GM10266 (cell line): ENCODE measurements around the gene MMAA.
"Not testable (repeated sequence)": the region's sequence is repeated elsewhere in the genome, so short reads cannot be mapped to it uniquely, and the experiment has no call there.

Experiments used
- DNase-seq: peaks from one replicate; pipeline ENCODE4 v3.0.0; 2012; ENCODE audit errors: extremely low spot score
- TF ChIP-seq, protein P1 (sequence below): IDR thresholded peaks from 2 replicates; pipeline ENCODE4 v1.5.1; 2012; ENCODE audit warnings: mild to moderate bottlenecking, low read depth; ENCODE audit not compliant: control insufficient read depth, insufficient read depth; ENCODE audit errors: missing control alignments

The MMAA gene

DNA sequence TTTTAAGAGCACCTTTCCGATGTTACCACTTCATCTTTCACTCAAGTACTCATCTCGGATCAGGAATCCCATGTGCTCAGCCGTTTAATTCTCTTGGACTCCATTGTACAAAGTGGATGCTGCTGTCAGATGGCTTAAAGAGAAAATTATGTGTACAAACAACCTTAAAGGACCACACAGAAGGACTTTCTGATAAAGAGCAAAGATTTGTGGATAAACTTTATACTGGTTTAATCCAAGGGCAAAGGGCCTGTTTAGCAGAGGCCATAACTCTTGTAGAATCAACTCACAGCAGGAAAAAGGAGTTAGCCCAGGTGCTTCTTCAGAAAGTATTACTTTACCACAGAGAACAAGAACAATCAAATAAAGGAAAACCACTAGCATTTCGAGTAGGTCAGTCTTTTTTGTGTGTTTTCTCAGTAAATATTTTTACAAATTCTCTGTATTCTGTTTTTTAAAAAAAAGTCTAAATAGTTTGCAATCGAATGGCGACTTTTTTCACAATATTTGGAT is 20.1 kb downstream of the MMAA start:
- TF ChIP-seq, protein P1, sequence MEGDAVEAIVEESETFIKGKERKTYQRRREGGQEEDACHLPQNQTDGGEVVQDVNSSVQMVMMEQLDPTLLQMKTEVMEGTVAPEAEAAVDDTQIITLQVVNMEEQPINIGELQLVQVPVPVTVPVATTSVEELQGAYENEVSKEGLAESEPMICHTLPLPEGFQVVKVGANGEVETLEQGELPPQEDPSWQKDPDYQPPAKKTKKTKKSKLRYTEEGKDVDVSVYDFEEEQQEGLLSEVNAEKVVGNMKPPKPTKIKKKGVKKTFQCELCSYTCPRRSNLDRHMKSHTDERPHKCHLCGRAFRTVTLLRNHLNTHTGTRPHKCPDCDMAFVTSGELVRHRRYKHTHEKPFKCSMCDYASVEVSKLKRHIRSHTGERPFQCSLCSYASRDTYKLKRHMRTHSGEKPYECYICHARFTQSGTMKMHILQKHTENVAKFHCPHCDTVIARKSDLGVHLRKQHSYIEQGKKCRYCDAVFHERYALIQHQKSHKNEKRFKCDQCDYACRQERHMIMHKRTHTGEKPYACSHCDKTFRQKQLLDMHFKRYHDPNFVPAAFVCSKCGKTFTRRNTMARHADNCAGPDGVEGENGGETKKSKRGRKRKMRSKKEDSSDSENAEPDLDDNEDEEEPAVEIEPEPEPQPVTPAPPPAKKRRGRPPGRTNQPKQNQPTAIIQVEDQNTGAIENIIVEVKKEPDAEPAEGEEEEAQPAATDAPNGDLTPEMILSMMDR: no peak
- DNase-seq: no peak

DNA sequence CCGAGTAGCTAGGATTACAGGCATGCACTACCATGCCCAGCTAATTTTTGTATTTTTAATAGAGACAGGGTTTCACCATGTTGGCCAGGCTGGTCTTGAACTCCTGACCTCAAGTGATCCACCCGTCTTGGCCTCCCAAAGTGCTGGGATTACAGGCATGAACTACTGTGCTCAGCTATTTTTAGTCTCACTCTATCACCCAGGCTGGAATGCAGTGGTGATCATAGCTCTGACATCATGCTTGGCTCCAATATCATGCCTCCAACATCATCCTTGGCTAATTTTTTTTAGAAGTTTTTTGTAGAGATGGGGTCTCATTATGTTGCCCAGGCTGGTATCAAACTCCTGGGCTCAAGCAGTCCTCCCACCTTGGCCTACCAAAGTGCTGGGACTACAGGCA is 21.1 kb downstream of the MMAA start:
- not testable (repeated sequence) for DNase-seq

DNA sequence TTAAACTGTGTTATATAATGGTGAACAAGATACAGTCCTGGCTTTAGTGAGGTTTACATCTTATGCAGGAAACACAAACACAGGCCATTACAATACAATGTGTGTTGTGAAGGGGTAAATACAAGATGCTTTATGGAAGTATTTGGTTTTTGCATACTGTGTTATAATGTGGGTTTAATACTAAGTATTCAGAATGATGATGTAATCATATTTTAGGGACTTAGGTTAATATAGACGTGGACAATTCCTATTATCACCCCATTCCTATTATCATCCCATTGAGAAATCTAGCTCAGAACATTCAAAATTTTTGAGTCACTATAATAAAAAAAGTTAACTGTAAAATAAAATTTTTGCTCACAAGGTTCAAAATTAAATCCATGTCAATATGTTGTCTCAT is 24.1 kb downstream of the MMAA start:
- DNase-seq: no peak
- TF ChIP-seq, protein P1: no peak

DNA sequence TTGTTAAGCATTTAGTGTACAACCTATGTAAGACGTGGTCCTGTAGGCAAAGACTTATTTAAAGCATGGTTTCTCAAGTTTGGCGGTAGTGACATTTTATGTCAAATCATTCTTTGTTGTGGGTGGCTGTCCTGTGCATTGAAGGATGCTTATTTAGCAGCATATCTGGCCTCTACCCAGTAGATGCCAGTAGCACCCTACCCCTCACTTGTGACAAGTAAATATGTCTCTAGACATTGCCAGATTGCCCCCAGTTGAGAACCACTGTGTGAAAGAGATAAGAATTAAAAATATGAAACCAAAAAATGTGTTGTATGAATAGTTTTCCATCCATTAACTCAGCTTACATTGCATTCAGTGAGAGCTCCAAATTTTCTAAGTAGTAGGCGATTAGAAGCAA is 25.5 kb downstream of the MMAA start:
- DNase-seq: no peak
- TF ChIP-seq, protein P1: no peak

DNA sequence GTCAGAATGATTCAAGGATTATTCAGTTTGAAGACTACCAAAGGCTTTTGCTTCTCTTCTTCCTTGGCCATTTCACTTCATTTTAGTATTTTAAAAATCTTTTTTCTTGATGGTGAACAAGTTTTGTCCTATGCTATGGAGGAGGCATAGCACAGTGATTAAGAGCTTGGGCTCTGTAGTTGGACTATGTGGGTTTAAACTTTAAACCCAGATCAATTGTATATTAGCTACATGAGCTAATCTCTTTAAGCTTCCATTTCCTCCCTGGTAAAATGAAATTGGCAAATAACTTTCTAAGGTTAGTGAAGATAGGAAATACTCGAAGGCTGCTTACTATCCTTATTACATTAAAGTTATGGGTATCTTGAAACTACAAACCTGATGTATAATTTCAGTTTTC is 37.0 kb downstream of the MMAA start:
- TF ChIP-seq, protein P1: no peak
- DNase-seq: no peak

DNA sequence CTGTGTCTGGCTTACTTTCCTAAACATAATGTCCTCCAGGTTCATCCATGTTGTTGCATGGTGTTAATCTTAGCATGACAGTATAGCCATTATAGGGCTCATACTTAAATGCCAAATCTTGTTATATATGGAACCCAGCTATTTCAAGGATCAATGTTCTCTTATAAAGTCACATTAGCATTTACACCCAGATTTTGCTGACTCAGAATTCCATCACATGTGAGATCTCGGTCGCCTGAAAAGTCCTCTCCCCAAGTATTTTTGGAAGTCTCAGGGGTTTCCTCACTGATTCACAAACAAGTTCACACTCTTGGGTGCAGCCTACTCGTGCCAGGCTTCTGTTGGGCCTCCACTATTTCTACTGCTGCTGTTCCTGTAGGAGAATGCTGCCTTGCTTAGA is 40.9 kb downstream of the MMAA start:
- TF ChIP-seq, protein P1: no peak
- DNase-seq: no peak

DNA sequence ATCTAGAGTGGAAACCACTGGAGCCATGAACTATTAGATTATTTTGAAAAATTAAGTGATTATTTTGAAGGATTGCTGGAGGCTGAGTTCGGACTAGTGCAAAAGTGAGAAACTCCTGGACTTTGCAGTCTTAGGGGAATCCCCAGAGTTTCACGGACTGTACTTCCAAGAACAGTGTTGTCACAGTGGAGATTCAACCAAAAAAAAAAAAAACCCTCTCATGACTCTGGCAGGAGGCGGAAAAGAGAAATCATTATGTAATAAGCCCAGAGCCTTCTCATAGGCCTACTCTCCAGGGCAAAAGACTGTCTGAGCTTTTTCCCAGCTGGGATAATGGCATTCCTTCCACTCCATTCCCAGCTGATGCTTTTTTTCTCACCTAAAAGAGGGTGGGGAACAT is 44.0 kb downstream of the MMAA start:
- TF ChIP-seq, protein P1: no peak
- no peak for DNase-seq

DNA sequence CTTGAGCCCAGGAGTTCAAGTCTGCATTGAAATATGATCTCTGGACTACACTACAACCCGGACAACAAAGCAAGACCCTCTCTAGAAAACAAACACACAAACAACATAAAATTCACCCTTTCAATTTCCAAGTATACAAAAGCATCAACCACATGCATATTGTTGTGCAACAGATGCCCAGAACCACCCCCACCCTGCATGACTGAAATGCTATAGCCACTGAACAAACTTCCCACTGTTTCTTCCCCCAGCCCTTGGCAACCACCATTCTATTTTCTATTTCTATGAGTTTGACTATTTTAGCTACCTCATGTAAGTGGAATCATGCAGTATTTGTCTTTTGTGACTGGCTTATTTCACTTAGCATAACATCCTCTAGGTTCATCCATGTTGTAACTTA is 46.6 kb downstream of the MMAA start:
- TF ChIP-seq, protein P1: no peak
- no peak for DNase-seq
